GM19193 (cell line): Measurements from ENCODE around the gene ROBO4.

Source experiments
- POLR2A ChIP-seq: IDR thresholded peaks from 4 replicates; pipeline ENCODE4 v1.6.1; 2011; ENCODE audit not compliant: insufficient read depth, insufficient read length; ENCODE audit errors: extremely low read depth

The ROBO4 gene

DNA sequence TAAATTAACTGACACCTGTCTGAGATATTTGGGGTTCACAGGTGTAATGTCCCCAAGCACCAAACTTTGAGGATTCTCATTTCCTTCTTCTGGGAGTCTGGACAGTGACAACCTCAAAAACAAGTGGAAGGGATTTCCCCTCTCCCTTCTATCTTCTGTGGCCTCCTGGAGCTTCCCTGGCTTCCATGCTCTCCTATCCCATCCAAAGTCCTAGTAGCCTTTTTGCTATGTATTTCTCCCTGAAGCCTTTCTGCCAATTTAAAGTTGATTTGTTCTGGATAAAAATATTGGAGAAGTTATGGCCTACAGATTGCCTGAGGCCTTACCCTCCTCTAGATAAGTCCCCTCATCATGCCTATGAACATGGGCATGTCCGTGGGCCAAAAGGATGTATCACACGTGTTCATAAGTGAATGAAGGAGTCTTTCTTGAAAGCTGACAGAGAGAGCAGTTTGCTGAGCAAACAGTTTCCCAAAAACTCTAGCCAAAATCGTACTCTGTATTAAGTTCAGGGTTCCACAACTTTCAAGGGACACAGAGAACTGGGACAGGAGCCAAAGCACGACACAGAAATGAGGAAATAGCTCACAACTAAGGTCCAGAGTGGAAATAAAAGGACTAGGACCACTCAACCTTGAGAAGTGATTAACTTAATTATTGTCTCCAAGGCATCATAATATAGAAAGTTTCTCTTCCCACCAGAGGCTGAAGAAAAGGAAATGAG, 31.4 kb upstream of the ROBO4 start:
- TF ChIP-seq POLR2A = no peak

DNA sequence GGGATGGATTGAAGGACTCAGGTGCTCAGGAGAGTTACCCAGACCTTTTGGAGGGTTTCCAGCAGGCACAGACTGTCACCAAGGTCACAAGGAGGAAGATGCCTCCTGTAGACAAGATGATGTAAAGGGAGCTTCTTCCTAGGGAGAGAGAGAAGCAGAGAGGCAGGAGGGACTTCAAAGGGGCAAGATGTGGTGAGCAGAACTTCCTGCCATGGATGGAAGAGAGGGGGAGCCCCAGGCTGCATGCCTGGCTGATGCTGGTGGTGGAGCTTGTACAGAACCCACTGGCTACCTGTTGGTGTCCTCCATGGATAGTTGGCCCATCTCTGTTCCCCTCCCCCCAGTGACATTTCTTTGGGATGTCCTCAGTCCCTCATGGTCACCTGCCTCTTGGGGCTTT, 25.6 kb upstream of the ROBO4 start:
- TF ChIP-seq POLR2A = no peak

DNA sequence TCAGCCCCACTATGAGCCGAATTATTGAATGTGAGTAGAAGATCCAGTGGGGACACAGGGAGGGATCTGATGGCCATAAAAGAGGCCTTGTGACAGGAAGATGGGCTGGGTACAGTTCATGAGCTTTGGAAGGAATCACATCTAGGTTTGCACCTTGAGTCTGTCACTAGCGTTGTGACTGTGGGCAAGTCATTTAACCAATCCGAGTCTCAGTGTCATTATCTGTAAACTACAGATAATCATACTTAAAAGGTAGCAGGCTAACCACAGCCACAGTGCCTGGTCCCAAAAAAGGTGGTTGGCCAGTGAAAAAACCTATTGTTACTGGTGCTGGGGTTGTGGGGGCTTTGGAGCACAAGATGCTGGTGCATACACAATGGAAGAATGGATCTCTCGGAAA, 25.2 kb upstream of the ROBO4 start:
- no peak for TF ChIP-seq POLR2A

DNA sequence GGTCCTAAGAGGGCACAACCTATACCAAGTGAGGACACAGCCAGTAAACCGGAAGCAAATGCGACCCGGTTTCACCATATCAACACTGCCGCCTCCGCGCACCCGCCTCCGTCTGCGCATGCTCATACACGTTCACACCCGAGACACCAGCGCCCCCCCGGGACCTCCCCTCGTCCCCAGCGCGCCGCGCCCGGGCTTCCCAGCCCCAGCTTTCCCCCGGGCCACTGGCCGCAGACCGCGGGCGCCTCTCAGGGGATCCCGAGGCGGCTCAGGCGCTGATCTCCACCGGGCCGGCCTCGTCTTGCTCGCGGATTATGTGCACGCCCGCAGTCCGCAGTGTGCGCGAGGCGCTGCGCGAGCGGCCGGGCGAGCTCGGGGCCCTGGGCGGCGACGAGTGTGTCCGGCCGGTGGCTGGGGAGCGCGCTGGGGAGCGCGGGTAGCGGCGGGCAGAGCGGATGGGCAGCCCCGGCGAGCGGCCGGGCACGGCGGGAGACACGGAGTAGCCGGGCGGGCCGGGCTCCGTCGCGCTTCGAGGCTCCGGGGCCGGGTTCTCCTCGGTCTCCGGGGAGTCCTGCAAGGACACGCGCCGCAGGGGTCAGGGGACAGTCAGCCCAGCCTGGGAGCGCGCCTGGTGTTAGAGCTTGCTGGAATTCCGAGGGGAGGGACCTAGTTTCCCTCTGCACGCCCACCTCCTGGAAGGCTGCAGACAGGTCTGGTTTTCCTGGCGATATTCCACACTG, 23.4 kb upstream of the ROBO4 start:
- no peak for TF ChIP-seq POLR2A

DNA sequence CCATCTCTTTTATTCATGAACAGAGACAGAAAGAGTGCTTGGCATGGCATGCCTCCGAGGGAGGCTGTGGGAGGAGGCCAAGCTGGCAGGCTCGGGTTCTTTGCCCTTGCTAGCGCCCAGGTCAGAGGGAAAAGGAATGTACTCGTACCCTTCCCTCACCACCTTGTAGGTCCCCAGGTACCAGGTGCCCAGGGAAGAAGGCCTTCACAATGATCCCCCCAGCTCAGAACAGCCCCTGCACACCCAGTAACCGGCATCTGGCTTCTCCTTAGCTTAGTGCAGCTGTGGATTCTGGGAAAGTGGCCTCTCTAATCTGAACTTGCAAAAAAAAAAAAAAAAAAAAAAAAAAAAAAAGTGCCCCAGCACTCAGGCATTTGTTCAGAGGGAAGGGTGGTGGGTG, 22.7 kb upstream of the ROBO4 start:
- TF ChIP-seq POLR2A = no peak

DNA sequence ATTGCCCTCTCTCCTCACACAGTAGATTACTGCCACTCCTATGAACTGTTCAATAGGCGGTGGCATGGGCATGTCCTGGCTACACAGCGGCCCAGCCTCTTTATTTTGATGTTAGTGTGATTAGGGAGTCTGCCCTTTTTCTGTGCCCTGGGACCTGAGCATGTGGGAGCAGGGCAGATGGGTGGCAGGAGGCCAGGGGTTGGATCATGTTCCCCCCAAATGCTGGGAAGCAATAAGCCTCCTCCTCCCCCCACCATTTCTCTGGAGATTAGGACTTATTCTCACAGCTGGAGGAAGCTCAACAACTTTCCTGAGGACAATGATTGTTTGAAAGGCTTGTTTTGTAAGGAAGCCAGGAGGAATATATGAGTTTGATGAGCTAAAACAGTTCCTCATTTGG, 22.2 kb upstream of the ROBO4 start:
- no peak for TF ChIP-seq POLR2A

DNA sequence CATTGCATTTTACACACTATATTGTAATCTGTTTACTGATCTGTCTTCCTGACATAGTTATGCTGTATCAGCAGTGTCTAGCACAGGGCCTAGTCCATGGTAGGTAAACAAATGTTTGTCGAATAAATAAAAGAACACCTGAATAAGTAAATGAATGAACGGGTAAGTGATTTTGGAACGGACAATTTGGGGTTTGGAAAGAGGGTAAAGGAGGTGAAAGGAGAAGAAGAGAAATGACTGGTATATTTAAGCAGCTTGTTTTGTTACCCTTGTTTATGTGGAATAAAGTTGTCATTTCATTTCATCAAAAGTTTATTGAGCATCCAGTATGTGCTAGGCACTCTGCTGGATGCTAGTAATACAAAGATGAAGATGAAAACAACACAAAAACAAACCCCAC, 21.3 kb upstream of the ROBO4 start, which contains the start of gene HEPN1:
HEPN1 (plus strand) TSS at position 301 of the 400 bp plus-strand sequence.
- no peak for TF ChIP-seq POLR2A

DNA sequence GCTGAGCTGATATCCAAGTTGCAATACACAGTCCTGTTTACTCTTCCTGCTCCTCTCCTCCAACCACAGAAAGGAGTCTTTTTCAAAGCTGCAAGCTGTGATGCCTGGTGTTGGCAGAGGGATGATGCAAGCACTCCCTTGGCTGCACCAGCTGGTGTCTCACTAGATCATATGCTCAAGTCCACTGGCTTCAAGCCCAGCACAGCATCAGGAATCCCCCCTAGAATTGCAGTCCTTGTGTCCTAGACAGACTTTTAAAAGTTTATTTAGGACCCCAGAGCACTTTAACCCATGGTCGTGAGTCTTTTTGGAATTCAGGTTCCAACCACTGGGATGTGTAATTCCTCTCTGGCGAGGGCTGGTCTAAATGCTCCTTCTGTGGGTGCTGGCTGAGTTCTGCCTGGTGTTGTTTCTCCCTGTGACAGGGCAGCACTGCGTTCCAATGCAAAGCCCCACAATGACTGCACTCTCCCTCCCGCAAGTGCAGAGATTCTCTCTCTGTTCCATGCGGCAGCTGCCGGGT, 19.5 kb upstream of the ROBO4 start:
- no peak for TF ChIP-seq POLR2A

DNA sequence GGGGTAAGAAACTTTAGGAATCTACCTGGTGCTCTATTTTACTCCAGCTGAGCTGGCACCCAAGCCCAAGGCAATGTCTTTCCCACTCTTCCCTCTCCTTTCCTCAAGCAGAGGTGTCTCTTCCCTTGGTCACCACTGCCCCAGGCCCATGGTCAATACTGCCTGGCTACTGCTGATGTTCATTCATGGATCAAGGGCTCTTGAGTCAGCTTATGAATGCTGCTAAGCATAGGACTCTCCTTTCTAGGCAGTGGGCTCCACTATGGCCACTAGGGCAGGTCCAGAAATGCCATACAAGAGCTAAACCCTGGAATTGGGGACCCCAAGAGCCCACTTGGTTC, 18.7 kb upstream of the ROBO4 start:
- no peak for TF ChIP-seq POLR2A

DNA sequence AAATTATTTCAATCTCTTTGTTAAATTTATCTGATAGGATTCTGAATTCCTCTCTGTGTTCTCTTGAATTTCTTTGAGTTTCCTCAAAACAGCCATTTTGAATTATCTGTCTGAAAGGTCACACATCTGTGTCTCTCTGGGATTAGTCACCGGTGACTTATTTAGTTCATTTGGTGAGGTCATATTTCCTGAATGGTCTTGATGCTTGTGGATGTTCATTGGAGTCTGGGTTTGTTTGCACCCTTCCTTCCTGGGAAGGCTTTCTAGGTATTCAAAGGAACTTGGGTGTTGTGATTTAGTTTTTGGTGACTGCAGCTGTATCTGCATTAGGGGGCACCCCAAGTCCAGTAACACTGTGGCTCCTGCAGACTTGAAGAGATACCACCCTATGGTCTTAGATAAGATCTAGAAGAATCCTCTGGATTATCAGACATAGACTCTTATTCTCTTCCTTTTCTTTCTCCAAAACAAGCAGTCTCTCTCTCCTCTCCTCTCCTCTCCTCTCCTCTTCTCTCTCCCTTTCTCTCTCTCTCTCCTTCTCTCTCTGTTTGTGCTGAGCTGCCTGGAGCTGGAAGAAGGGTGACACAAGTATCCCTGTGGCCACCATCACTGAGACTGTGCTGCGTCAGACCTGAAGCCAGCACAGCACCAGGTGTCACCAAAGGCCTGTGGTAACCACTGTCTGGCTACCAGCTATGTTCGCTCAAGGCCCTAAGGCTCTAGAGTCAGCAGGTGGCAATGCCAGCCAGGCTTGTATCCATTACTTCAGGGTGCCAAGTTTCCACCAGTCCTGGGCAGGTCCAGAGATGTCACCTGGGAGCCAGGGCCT, 18.1 kb upstream of the ROBO4 start:
- TF ChIP-seq POLR2A = no peak

DNA sequence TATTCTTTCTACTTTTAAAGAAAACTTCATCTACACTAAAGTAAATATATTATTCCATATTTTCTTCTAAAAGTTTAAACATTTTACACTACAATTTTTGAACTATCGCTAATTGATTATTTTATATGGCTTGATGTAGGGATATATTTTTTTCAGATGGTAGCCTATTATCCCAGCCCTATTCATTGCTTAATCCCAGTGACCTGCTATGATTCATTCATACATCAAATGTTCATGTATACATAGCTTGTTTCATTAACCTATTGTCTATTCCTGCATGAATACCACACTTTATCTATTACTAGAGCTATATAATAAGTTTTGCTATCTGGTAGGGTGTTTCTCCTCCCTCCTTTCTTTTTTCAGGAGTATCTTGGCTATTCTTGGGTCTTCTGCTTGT, 5.0 kb upstream of the ROBO4 start:
- no peak for TF ChIP-seq POLR2A

DNA sequence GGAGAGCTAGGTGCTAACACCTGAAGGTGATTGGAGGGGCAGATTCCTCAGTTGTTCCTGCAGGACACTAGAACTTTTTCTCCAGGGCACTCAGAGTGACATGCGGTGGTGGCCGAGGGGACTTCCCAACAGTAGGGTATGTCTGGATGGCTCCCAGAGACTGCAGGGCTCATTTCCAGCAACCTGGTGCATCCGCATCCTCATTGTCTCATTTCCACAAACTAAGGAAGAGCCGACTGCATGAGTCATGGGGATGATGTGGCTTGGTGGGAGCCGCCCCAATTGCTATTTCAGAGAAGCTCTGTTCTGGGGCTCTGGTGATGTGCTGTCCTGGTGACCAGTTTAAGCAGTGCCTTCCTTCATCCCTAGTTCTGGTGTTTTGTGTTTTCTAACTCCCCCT, 2.8 kb upstream of the ROBO4 start:
- no peak for TF ChIP-seq POLR2A

DNA sequence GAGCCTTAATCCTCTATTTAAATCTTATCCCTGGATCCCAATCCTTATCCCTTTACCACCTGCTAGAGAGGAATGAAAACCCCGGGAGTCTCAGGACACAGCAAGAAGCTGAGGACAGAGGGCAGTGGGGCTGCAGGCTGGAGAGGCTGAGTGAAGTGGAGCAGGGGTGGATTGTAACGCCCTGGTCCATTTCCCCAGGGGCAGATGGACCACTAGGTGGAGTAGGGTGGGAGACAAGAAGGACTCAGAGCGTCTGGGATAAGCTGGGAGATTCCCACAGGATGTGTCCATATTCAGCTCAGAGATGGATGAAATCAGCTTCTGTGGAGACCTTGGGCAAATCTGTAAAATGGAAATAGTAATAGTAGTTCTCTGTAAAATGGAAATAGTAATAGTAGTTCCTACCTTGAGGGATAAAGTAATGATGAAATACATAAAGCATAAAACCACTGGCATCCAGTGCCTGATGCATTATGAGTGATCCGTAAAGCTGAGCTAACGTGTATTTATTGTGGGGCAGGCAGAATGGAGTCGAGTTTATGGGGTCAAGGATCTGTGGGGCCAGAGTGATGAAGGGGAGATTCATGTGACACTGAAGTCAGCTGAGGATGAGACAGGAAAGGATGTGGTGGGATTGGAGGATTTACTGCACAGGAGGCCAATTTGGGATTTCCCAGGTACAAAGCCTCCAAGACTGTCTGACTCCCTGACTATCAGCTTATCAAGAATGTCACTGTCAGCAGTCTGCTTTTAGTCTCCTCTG, 1.9 kb upstream of the ROBO4 start:
- no peak for TF ChIP-seq POLR2A

DNA sequence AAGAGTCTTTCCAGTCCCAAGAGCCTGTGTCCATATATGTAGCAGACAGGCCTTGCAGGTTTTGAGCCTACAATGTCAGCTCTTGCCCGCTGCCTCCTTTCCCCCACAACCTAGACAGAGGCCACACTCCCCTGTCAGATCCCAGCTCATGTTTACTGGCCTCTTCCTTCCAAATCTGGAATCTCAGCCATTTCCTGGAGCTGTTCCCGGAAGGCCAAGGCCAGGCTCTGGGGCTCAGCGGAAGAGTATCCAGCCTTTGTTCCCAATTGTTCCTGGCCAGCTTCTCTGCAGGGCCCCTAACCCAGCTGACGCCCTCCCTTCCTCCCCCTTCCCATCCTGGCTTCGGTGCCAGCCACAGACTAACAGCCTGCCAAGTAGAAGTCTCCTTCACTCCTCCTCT, 1.0 kb upstream of the ROBO4 start:
- no peak for TF ChIP-seq POLR2A

DNA sequence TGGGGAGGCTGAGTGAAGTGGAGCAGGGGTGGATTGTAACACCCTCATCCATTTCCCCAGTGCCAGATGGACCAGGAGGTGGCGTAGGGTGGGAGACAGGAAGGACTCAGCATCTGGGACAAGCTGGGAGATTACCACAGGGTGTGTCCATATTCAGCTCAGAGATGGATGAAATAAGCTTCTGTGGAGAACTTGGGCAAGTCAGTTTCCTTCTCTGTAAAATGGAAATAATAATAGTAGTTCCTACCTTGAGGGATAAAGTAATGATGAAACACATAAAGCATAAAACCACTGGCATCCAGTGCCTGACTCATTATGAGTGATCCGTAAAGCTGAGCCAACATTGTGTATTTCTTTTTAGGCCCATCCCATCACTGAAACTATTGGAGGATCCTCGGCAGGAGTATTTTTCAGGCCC, 607 bp upstream of the ROBO4 start:
- no peak for TF ChIP-seq POLR2A

DNA sequence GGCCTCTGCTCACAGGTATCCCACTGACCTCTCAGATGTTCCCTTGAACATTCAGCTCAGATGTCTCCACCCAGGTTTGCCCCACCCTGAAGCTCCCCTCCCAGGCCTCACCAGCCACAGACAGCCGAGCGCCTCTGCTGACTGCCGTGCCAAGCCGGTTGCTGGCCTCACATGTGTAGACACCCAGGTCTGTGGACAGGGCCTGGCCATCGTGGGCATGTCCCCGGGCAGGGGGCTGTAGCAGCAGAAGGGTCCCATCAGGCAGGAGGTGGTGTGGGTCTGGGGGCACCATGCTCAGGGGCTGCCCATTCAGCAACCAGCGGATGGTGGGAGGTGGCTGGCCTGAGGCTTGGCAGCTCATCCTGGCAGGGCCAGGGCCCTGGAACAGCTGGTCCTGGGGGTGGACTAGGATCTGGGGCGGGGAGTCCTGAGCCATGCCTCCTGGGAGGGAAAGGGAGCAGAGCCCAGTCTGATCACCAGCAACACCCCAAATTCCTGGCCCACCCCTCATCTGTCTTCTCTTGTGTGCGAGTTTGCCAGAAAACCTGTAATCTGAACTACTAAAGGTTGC, 759 bp downstream of the ROBO4 start:
- TF ChIP-seq POLR2A = no peak
